GM20000 (cell line): ENCODE measurements around the gene MTHFD2.

Experiments used
- DNase-seq: peaks from one replicate; pipeline ENCODE4 v3.0.0; 2012; ENCODE audit warnings: low spot score
- TF ChIP-seq, protein P1 (sequence below): IDR thresholded peaks from 2 replicates; pipeline ENCODE4 v1.5.1; 2012; ENCODE audit warnings: mild to moderate bottlenecking, control low read depth; ENCODE audit errors: extremely low read depth, missing control alignments

MTHFD2 gene

GRCh38 chr2:74198461-74199274 is at the start of gene MTHFD2:
Gene MTHFD2, plus strand, starts transcription at chr2:74198615. Its CDS starts 27 bp downstream, at chr2:74198642.
- DNase-seq = peak; percentile 96
- TF ChIP-seq, protein P1, sequence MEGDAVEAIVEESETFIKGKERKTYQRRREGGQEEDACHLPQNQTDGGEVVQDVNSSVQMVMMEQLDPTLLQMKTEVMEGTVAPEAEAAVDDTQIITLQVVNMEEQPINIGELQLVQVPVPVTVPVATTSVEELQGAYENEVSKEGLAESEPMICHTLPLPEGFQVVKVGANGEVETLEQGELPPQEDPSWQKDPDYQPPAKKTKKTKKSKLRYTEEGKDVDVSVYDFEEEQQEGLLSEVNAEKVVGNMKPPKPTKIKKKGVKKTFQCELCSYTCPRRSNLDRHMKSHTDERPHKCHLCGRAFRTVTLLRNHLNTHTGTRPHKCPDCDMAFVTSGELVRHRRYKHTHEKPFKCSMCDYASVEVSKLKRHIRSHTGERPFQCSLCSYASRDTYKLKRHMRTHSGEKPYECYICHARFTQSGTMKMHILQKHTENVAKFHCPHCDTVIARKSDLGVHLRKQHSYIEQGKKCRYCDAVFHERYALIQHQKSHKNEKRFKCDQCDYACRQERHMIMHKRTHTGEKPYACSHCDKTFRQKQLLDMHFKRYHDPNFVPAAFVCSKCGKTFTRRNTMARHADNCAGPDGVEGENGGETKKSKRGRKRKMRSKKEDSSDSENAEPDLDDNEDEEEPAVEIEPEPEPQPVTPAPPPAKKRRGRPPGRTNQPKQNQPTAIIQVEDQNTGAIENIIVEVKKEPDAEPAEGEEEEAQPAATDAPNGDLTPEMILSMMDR = peak; percentile 68

GRCh38 chr2:74149247-74149525 is 49.2 kb upstream of the MTHFD2 start:
- TF ChIP-seq, protein P1 = no peak
- DNase-seq = no peak

GRCh38 chr2:74149570-74150319 is 48.7 kb upstream of the MTHFD2 start:
- TF ChIP-seq, protein P1 = no peak
- DNase-seq = no peak

- no peak for DNase-seq
- TF ChIP-seq, protein P1 = no peak
These were observed 45.5 kb upstream of the MTHFD2 start for GRCh38 chr2:74152954-74153353.

- TF ChIP-seq, protein P1 = no peak
- no peak for DNase-seq
These were observed 42.6 kb upstream of the MTHFD2 start for GRCh38 chr2:74155830-74156229.

DNA sequence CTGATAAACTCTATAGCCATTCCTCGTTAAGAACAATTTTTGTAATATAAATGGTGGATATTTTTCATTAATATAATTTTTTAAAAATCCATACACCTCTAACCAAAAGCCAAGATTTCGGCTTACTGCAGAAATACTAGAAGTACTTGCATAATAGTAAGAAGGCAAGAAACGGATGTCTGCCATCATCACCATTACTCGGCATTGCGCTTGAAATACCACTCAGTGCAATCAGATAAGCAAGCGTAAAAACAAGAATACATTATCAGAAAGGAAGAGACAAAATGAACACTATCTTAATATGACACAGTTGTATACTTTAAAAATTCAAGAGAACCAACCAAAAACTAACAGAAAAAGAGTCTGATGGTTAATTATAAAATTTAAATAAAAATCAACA is 35.5 kb upstream of the MTHFD2 start:
- TF ChIP-seq, protein P1 = no peak
- DNase-seq = no peak

DNA sequence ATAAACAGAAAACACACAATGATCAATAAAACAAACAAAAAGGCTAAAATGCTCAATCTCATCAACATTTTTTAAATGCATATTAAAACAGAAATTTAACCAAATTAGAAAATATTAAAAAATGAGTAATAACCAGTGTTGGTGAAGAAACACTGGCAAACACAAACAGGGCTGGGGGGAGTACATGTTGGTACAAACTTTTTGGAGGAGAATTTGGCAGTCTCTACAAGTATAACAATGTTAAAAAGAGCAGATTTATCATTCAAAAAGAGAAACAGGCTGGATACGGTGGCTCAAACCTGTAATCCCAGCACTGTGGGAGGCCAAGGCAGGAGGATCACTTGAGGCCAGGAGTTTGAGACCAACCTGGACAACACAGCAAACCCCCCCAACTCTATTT is 33.7 kb upstream of the MTHFD2 start:
- TF ChIP-seq, protein P1 = no peak
- DNase-seq = no peak
